ENCODE results near the gene EBI3.

Gene EBI3

DNA sequence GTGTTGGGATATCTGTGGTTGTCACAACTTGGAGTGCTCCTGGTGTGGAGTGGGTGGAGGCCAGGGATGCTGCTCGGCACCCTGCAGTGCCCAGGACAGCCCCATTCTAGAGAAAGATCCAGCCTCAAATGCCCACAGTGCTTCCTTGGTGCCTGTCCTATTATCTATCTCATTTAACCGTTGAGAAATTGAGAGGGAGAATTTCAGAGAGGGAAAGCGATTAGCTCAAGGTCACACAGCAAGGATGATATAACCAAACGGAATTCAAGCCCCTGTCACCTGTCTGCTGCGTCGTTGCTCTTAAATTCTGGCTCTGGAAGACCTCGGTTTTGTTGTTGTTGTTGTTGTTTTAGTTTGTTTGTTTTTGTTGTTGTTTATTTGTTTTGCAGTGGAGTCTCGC is 33.3 kb upstream of the EBI3 start:
- Histone ChIP-seq H3K9me3 (ENCODE audit: low read length) (peaks cover 2% of the 10 kb centered on the region), H3K27me3 (ENCODE audit: insufficient read depth, low read length) (peaks cover 28% of the 10 kb centered on the region), H3K36me3 (ENCODE audit: insufficient read depth, low read length) (no peaks in the 10 kb centered on the region)

DNA sequence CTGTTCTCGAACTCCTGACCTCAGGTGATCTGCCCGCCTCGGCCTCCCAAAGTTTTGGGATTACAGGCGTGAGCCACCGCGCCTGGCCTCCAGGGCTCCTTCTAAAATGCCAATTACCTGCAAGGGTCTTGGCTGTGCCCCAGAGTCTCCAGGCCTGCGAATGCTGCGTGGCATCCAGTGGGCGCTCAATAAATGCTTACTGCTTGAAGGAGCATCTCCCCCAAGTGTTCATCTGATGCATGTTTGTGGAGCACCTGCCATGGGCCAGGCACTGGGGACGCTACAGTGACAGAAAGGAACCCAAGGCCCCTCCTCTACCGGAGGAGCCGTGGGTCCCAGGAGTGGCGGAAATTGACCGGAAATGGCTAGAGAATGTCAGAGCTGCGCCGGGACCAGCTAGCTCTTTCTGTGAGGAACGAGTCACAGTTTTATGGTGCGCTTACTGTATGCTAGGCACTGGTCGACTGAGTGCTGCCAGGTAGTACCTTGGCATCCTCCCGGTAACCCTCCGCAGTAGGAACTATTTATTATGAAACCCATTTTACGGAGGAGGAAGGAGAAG is 32.7 kb upstream of the EBI3 start:
- H3K4me3 ChIP-seq (ENCODE audit: low read length), result no peak overlapping the region
- H3K27me3 ChIP-seq (ENCODE audit: insufficient read depth, low read length), result peaks cover 28% of the 10 kb centered on the region
- H3K9me3 ChIP-seq (ENCODE audit: low read length), result peaks cover 2% of the 10 kb centered on the region
- H3K36me3 ChIP-seq (ENCODE audit: insufficient read depth, low read length), result no peaks in the 10 kb centered on the region
- H3K4me1 ChIP-seq (ENCODE audit: insufficient read depth, low read length), result peaks cover 3% of the 10 kb centered on the region
- H2AFZ ChIP-seq (ENCODE audit: low read depth, low read length), result no peak overlapping the region

More for the DNA sequence above, 33.3 kb upstream of the EBI3 start:
- no peak overlapping the region for H3K4me3 ChIP-seq (ENCODE audit: low read length)
- H3K4me1 ChIP-seq (ENCODE audit: insufficient read depth, low read length), result peaks cover 3% of the 10 kb centered on the region
- no peak overlapping the region for H2AFZ ChIP-seq (ENCODE audit: low read depth, low read length)

DNA sequence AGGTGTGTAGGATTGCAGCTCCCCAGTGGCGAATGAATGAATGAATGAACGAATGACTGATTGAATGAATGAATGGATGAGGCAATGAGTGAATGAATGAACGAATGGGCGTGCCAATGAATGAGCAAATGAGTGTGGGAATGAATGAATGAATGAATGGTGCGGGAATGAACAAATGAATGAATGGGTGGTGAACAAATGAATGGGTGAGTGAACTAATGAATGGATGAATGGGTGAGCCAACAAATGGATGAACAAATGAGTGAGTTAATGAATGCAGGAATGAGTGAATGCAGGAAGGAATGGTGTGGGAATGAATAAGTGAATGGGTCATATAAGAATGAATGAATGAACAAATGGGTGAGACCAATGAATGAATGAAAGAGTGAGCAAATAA is 32.1 kb upstream of the EBI3 start:
- Histone ChIP-seq H3K4me3 (ENCODE audit: low read length) (no peak overlapping the region), H3K9me3 (ENCODE audit: low read length) (peaks cover 2% of the 10 kb centered on the region), H3K27me3 (ENCODE audit: insufficient read depth, low read length) (peaks cover 30% of the 10 kb centered on the region), H2AFZ (ENCODE audit: low read depth, low read length) (no peak overlapping the region), H3K4me1 (ENCODE audit: insufficient read depth, low read length) (peaks cover 3% of the 10 kb centered on the region), H3K36me3 (ENCODE audit: insufficient read depth, low read length) (no peaks in the 10 kb centered on the region)

DNA sequence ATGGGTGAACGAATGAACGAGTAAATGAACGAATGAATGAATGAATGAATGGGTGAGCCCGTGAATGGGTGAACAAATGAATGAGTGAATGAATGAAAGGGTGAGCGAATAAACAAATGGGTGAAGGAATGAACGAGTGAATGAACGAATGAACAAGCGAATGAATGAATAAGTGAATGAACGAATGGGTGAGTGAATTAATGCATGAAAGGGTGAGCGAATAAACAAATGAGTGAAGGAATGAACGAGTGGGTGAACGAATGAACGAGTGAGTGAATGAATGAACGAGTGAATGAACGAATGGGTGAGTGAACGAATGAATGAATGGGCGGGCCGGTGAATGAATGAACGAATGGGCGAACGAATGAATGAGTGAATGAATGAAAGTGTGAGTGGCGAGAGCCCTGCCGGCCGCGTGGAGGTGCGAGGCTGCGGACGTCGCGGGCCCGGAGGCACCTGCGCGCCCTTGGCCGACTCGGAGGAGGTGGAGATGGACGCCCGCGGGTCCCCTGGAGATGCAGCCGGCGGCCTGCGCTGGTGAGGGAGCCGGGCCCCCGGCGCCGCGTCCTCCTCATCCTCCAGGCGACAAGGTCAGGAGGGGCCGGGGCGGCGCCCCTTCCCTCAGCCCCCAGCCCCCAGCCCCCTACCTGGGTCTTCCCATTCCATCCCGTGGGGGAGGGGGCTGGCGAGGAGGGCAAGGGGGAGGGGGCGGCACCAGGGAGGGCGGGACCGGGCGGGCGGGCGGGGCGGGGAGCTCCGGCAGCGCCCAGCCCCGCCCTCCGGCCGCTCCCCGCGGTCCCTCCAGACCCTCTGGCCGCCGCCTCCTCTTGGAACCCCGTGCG is 31.5 kb upstream of the EBI3 start:
- H3K27me3 ChIP-seq (ENCODE audit: insufficient read depth, low read length), result peaks cover 30% of the 10 kb centered on the region

DNA sequence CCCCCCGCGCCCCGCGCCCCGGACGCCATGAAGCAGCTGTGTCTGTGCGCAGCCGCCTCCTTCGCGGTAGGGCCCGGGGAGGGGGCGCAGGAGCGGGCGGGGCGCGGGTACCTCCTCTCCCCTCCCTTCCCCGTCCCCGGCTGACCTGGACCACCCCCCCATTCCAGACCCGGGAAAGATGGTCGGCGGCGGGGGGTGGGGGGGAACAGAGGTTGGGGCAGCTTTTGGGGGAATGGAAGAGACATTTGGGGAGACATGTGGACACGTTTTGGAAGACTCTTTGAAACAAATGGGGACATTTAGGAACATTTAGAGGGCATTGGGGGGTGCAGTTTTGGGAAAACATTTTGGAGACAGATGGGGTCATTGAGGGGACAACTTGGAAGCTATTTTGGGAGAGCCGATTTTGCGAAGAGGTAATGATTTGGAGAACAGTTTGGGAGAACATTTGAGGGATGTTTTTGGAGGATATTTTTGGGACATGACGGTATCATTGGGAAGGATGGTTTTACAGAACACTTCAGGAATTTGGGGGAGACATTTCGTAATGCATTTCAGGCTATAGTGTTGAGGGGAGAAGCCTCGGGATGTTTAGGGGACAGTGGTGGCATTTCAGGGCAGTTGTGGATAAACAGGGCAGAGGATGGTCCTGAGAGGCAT is 30.7 kb upstream of the EBI3 start:
- Histone ChIP-seq H3K27me3 (ENCODE audit: insufficient read depth, low read length) (peaks cover 30% of the 10 kb centered on the region), H3K4me3 (ENCODE audit: low read length) (no peak overlapping the region), H3K36me3 (ENCODE audit: insufficient read depth, low read length) (no peaks in the 10 kb centered on the region), H2AFZ (ENCODE audit: low read depth, low read length) (no peak overlapping the region), H3K4me1 (ENCODE audit: insufficient read depth, low read length) (peaks cover 3% of the 10 kb centered on the region), H3K9me3 (ENCODE audit: low read length) (peaks cover 2% of the 10 kb centered on the region)

More for the DNA sequence above, 31.5 kb upstream of the EBI3 start:
- Histone ChIP-seq H3K4me3 (ENCODE audit: low read length) (no peak overlapping the region), H3K9me3 (ENCODE audit: low read length) (peaks cover 2% of the 10 kb centered on the region), H3K36me3 (ENCODE audit: insufficient read depth, low read length) (no peaks in the 10 kb centered on the region), H3K4me1 (ENCODE audit: insufficient read depth, low read length) (peaks cover 3% of the 10 kb centered on the region), H2AFZ (ENCODE audit: low read depth, low read length) (no peak overlapping the region)

DNA sequence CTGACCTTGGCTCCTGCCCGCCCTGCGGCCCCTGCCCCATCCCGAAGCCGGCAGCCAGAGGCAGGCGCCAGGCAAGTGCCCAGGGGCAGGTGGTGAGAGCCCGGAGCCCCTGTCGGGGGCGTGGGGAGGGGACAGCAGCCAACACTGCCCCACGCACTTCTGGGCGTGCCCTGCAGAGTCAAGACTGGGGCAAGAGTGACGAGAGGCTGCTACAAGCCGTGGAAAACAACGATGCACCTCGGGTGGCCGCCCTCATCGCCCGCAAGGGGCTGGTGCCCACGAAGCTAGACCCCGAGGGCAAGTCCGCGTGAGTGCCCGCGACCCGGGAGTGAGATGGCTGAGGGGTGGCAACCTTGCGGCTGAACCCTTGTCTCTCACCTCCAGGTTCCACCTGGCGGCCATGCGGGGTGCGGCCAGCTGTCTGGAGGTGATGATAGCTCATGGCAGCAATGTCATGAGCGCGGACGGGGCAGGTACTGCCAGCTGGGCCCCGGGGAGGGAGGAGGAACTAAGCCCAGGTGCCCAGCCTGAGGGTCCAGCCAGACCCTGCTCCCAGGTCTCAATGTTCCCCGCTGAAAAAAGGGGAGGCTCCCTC is 29.5 kb upstream of the EBI3 start:
- peaks cover 28% of the 10 kb centered on the region for H3K27me3 ChIP-seq (ENCODE audit: insufficient read depth, low read length)
- peaks cover 3% of the 10 kb centered on the region for H3K4me1 ChIP-seq (ENCODE audit: insufficient read depth, low read length)
- no peak overlapping the region for H3K4me3 ChIP-seq (ENCODE audit: low read length)
- no peaks in the 10 kb centered on the region for H3K36me3 ChIP-seq (ENCODE audit: insufficient read depth, low read length)
- H3K9me3 ChIP-seq (ENCODE audit: low read length), result peaks cover 2% of the 10 kb centered on the region
- no peak overlapping the region for H2AFZ ChIP-seq (ENCODE audit: low read depth, low read length)

DNA sequence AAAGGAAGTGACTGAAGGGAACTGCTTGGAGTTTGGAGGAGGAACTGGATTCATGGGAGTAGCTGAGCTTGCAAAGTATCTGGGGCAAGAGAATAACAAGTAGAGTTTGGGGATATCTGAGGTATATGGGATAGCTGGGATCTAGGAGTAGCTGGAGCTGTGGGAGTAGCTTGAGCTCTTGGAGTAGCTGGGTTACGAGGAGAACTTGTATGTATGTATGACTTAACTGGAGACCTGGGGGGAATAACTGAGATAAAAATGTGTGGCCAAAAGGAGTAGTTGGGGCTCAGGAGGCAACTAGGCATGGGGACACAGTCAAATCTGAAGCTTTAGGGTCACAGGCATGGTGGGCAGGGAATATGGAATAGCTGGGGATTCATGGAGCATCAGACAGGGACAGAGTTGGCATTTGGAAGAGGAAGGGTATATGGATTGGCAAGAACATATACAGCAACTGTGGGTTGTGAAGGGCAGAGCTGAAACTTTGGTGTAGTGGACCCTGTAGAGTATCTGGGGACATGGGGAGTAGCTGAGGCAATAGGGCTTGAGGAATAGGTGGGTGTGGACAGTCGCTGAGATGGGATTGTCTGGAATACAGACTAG is 28.3 kb upstream of the EBI3 start:
- H3K27me3 ChIP-seq (ENCODE audit: insufficient read depth, low read length), result peaks cover 28% of the 10 kb centered on the region
- H3K4me3 ChIP-seq (ENCODE audit: low read length), result no peak overlapping the region
- peaks cover 2% of the 10 kb centered on the region for H3K9me3 ChIP-seq (ENCODE audit: low read length)
- H3K36me3 ChIP-seq (ENCODE audit: insufficient read depth, low read length), result no peaks in the 10 kb centered on the region
- no peak overlapping the region for H2AFZ ChIP-seq (ENCODE audit: low read depth, low read length)
- peaks cover 3% of the 10 kb centered on the region for H3K4me1 ChIP-seq (ENCODE audit: insufficient read depth, low read length)

DNA sequence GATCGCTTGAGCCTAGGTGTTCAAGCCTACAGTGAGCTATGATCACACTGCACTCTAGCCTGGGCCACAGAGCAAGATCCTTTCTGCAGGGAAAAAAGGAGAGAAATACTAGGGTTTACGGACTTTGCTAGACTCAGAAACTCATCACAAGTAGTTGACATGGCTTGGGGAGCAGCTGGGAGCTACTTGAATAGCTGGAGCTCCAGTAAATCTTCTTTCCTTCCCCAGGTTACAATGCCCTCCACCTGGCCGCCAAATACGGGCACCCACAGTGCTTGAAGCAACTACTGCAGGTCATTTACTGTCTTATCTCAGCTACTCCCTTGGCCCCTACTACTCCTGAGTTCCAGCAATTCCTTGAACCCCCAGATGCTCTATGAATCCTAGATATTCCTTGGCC is 27.5 kb upstream of the EBI3 start:
- no peak overlapping the region for H2AFZ ChIP-seq (ENCODE audit: low read depth, low read length)

DNA sequence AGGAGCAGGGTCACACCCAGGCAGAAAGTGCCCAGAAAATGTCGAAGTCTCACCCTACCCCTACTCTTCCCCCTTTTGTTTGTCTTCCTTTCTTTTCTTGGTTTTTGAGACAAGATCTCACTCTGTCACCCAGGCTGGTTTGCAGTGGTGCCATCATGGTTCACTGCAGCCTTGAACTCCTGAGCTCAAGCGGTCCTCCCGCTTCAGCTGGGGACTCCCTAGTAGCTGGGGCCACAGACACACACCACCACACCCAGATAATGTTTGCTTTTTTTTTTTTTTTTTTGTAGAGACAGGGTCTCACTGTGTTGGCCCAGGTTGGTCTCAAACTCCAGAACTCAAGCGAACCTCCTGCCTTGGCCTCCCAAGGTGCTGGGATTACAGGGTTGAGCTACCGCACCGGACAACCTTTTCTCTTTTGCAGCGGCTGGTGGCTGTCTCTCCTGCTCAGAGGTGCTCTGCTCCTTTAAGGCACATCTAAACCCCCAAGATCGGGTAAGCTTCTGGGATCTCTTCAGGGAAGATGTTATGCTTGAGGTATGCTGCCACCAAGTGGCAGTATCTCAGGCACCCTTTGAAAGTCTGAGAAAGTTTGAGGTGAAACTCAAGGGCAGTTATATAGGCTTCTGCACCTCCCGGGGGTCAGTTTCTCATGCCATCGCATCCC is 22.4 kb upstream of the EBI3 start:
- no peaks in the 10 kb centered on the region for H3K4me1 ChIP-seq (ENCODE audit: insufficient read depth, low read length)
- no peaks in the 10 kb centered on the region for H3K36me3 ChIP-seq (ENCODE audit: insufficient read depth, low read length)
- no peaks in the 10 kb centered on the region for H3K9me3 ChIP-seq (ENCODE audit: low read length)
- no peaks in the 10 kb centered on the region for H3K27me3 ChIP-seq (ENCODE audit: insufficient read depth, low read length)
- no peak overlapping the region for H2AFZ ChIP-seq (ENCODE audit: low read depth, low read length)
- no peak overlapping the region for H3K4me3 ChIP-seq (ENCODE audit: low read length)

More for the DNA sequence above, 27.5 kb upstream of the EBI3 start:
- Histone ChIP-seq H3K4me3 (ENCODE audit: low read length) (no peak overlapping the region), H3K36me3 (ENCODE audit: insufficient read depth, low read length) (no peaks in the 10 kb centered on the region), H3K27me3 (ENCODE audit: insufficient read depth, low read length) (peaks cover 28% of the 10 kb centered on the region), H3K9me3 (ENCODE audit: low read length) (peaks cover 2% of the 10 kb centered on the region), H3K4me1 (ENCODE audit: insufficient read depth, low read length) (peaks cover 3% of the 10 kb centered on the region)

DNA sequence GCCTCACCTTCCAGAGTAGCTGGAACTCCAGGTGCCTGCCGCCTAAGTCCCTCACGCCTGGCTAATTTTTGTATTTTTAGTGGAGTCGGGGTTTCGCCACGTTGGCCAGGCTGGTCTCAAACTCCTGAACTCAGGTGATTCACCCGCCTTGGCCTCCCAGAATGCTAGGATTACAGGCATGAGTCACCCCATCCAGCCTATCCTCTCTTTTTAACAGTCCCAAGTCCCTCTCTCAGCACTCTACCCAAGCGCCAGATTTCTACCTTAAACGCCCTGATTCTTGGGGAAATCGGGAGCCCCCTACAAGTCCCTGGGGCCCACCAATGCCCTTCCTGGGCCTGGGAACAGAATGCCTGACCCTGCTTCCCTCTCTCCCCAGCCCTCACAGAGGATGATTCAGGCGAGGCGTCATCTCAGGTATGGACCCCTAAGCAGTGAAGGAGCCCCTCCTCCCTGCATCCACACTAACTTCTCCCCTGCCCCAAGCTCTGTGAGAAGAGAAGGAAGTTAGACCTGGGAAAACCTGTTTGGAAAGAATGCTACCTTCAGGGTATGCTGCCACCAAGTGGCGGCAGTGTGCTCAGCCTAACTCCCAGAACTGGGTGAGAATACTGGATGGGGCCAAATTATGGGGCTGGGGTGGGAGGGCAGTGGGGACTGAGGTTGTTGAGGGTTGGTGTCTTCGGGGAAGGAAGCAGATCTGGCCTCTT is 20.8 kb upstream of the EBI3 start:
- H2AFZ ChIP-seq (ENCODE audit: low read depth, low read length), result no peak overlapping the region

DNA sequence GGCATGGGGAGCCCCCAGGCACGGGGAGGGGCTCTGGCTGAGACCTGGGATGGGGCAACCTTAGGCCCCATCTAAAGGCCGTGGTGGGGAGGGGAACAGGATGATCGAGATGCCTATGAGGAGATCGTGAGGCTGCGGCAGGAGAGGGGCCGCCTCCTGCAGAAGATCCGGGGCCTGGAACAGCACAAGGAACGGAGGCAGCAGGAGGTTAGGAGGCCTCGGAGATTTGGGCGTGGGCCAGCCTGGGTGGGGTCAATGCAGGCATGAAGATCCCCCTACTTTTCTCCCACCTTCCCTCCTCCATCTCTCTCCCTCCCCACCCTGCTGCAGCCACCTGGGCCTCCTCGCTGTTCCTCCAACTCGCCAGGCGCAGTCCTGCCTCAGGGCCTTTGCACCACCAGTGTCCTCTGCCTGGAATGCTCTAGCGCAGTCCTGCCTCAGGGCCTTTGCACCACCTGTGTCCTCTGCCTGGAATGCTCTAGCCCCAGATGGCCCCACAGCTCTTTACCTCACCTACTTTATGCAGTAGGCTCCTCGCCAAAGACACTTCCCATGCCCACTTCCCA is 19.1 kb upstream of the EBI3 start:
- Histone ChIP-seq H3K27me3 (ENCODE audit: insufficient read depth, low read length) (peaks cover 5% of the 10 kb centered on the region), H3K4me3 (ENCODE audit: low read length) (no peak overlapping the region), H3K36me3 (ENCODE audit: insufficient read depth, low read length) (no peaks in the 10 kb centered on the region), H3K9me3 (ENCODE audit: low read length) (no peaks in the 10 kb centered on the region), H2AFZ (ENCODE audit: low read depth, low read length) (no peak overlapping the region), H3K4me1 (ENCODE audit: insufficient read depth, low read length) (no peaks in the 10 kb centered on the region)

More for the DNA sequence above, 20.8 kb upstream of the EBI3 start:
- no peak overlapping the region for H3K4me3 ChIP-seq (ENCODE audit: low read length)
- no peaks in the 10 kb centered on the region for H3K36me3 ChIP-seq (ENCODE audit: insufficient read depth, low read length)
- H3K27me3 ChIP-seq (ENCODE audit: insufficient read depth, low read length), result peaks cover 3% of the 10 kb centered on the region
- no peaks in the 10 kb centered on the region for H3K9me3 ChIP-seq (ENCODE audit: low read length)
- H3K4me1 ChIP-seq (ENCODE audit: insufficient read depth, low read length), result no peaks in the 10 kb centered on the region

DNA sequence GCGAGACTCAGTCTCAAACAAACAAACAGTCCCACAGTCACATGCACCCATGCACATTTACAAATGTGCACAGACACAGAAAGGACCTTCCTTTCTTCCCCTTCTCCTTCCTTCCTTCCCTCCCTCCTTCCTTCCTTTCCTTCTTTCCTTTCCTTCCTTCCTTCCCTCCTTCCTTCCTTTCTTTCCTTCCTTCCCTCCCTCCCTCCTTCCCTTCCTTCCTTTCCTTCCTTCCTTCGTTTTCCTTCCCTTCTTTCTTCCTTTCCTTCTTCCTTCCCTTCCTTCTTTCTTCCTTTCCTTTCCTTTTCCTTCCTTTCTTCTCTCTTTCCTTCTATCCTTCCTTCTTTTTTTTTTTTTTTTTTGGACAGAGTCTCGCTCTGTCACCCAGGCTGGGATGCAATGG is 16.2 kb upstream of the EBI3 start:
- H3K9me3 ChIP-seq (ENCODE audit: low read length), result no peaks in the 10 kb centered on the region
- no peak overlapping the region for H3K4me3 ChIP-seq (ENCODE audit: low read length)
- no peak overlapping the region for H2AFZ ChIP-seq (ENCODE audit: low read depth, low read length)
- H3K36me3 ChIP-seq (ENCODE audit: insufficient read depth, low read length), result no peaks in the 10 kb centered on the region
- peaks cover 5% of the 10 kb centered on the region for H3K27me3 ChIP-seq (ENCODE audit: insufficient read depth, low read length)
- H3K4me1 ChIP-seq (ENCODE audit: insufficient read depth, low read length), result no peaks in the 10 kb centered on the region

Measured in neuron (in vitro differentiated cells).